Fibroblast of lung (primary cell): ENCODE measurements around the gene OVCA2. TPM values are rescaled to one million over a fixed set of nuclear protein-coding genes. Genes with fewer than 3 reads are reported as not detected.

Source experiments
- DNase-seq, 2 donors: peaks; one replicate each; pipeline versions ENCODE4 v3.0.0 to v3.0.0-alpha.2; 2010; ENCODE audit warnings: low read depth in 2 of 2
- H2AFZ ChIP-seq: 2 replicates; pipeline ENCODE4 v1.5.1; 2012; ENCODE audit warnings: low read length, control low read depth, inconsistent platforms
- H3K27ac ChIP-seq: 2 replicates; pipeline ENCODE4 v1.5.1; 2011; ENCODE audit warnings: low read length, control low read depth; ENCODE audit not compliant: insufficient read depth
- H3K27me3 ChIP-seq: 2 replicates; pipeline ENCODE4 v1.5.1; 2011; ENCODE audit warnings: mild to moderate bottlenecking, low read length; ENCODE audit not compliant: control insufficient read depth, insufficient read depth
- H3K36me3 ChIP-seq: 2 replicates; pipeline ENCODE4 v1.5.1; 2011; ENCODE audit warnings: low read length; ENCODE audit not compliant: control insufficient read depth, insufficient read depth
- H3K4me1 ChIP-seq: 2 replicates; pipeline ENCODE4 v1.5.1; 2011; ENCODE audit warnings: low read length; ENCODE audit not compliant: control insufficient read depth, insufficient read depth; ENCODE audit errors: extremely low read depth
- H3K4me2 ChIP-seq: 2 replicates; pipeline ENCODE4 v1.5.1; 2011; ENCODE audit warnings: low read length, control low read depth; ENCODE audit not compliant: insufficient read depth; ENCODE audit errors: extremely low read depth
- H3K4me3 ChIP-seq, 4 experiments: fragments of 200-600 bp in 1 of 4; sonication (generic) in 1 of 4; replicated peaks in 1 of 4; 2 replicates each; pipeline ENCODE4 v1.5.1; 2011 to 2016; ENCODE audit warnings: low read length in 4 of 4, low read depth in 3 of 4, mild to moderate bottlenecking in 3 of 4, control low read depth in 2 of 4, inconsistent platforms in 1 of 4, mixed read lengths in 1 of 4; ENCODE audit not compliant: insufficient read depth in 1 of 4; ENCODE audit errors: control extremely low read depth in 1 of 4
- H3K79me2 ChIP-seq: 2 replicates; pipeline ENCODE4 v1.5.1; 2012; ENCODE audit warnings: mild to moderate bottlenecking, low read length, inconsistent platforms; ENCODE audit not compliant: control insufficient read depth, insufficient read depth
- H3K9ac ChIP-seq: 2 replicates; pipeline ENCODE4 v1.5.1; 2011; ENCODE audit warnings: mild to moderate bottlenecking, low read length, control low read depth; ENCODE audit not compliant: insufficient read depth
- H3K9me3 ChIP-seq: 2 replicates; pipeline ENCODE4 v1.5.1; 2012; ENCODE audit warnings: low read depth, low read length; ENCODE audit not compliant: control insufficient read depth, insufficient read depth
- H4K20me1 ChIP-seq: 2 replicates; pipeline ENCODE4 v1.5.1; 2011; ENCODE audit warnings: low read length; ENCODE audit not compliant: control insufficient read depth, insufficient read depth; ENCODE audit errors: extremely low read depth
- CTCF ChIP-seq, 2 donors: IDR thresholded peaks in 1 of 2; conservative IDR thresholded peaks in 1 of 2; 1 replicate in 1 of 2; 2 replicates in 1 of 2; pipeline ENCODE4 v1.5.1; 2011 to 2012; ENCODE audit warnings: low read length in 2 of 2, control low read depth in 1 of 2, inconsistent platforms in 1 of 2, low read depth in 1 of 2, mild to moderate bottlenecking in 1 of 2
- EZH2 ChIP-seq: IDR thresholded peaks from 2 replicates; pipeline ENCODE4 v1.5.1; 2012; ENCODE audit warnings: low read length, control low read depth, mild to moderate bottlenecking; ENCODE audit errors: missing control alignments
- polyA plus RNA-seq, 2 donors: library from polyadenylated mRNA; depleted of rRNA in 1 of 2; stranded (reverse) in 1 of 2; unstranded in 1 of 2; fragments of >200 nt; gene quantifications; 2 replicates each; pipeline ENCODE4 v1.2.1, GENCODE V29; 2011 to 2012; ENCODE audit warnings: missing spikeins in 1 of 2
- total RNA-seq: library from RNA; depleted of rRNA; stranded (reverse); fragments of >200 nt; gene quantifications from 2 replicates; pipeline ENCODE4 v1.2.1, GENCODE V29; 2014

OVCA2 gene
- total and polyA plus RNA-seq, 2 donors (not counting 1 experiment from before 2014, with no cell fraction given), result 27.9 to 40.6 TPM

GRCh38 chr17:2063261-2064146 is 21.7 kb downstream of the OVCA2 start:
- TF ChIP-seq EZH2, result no peak
- no peak for TF ChIP-seq CTCF (conservative IDR thresholded peaks at IDR 0.05 in 1 of 2, IDR thresholded peaks at IDR 0.05 in 1 of 2; ENCODE audit: low read depth in 1 of 2, low read length in 2 of 2)
- H3K4me3 ChIP-seq, result no peak overlapping the region
- no peak overlapping the region for H2AFZ ChIP-seq
- no peaks in the 10 kb centered on the region for H3K9me3 ChIP-seq
- no peaks in the 10 kb centered on the region for H3K27me3 ChIP-seq
- no peaks in the 10 kb centered on the region for H4K20me1 ChIP-seq
- peak overlapping the region; percentile 32 for H3K9ac ChIP-seq
- peaks cover 38% of the 10 kb centered on the region for H3K79me2 ChIP-seq
- DNase-seq, result peak; percentile 65 to 79
- H3K4me1 ChIP-seq, result peaks cover 88% of the 10 kb centered on the region
- peaks cover 22% of the 10 kb centered on the region for H3K36me3 ChIP-seq
- H3K4me2 ChIP-seq, result no peak overlapping the region
- peak overlapping the region; percentile 85 for H3K27ac ChIP-seq

DNA sequence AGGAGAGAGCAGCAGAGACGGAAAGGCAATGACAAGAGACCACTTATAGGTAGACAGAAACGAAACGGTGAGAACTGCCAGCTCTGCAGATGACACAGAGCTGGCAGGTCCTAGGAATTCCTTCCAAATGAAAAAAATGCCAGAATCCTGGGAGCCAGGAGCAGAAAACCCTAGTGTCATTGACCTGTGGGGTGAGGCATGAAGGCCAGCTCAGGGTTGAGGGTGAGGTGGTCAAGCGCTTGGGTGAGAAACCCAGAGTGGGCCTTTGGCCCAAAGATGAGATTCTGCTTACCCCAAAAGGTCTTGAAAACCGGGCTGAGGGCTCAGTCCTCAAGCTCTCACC is 22.3 kb downstream of the OVCA2 start:
- H3K79me2 ChIP-seq, result peaks cover 32% of the 10 kb centered on the region

More for the DNA sequence above, 22.3 kb downstream of the OVCA2 start:
- Histone ChIP-seq H3K4me2 (no peak overlapping the region), H2AFZ (no peak overlapping the region), H3K27ac (peak overlapping the region; percentile 85), H3K4me3 (no peak overlapping the region), H3K36me3 (peaks cover 22% of the 10 kb centered on the region), H3K9ac (no peak overlapping the region), H4K20me1 (no peaks in the 10 kb centered on the region), H3K4me1 (peaks cover 92% of the 10 kb centered on the region), H3K27me3 (no peaks in the 10 kb centered on the region), H3K9me3 (no peaks in the 10 kb centered on the region)
- DNase-seq, result peak in 1 of 2 donors; percentile 35
- TF ChIP-seq EZH2, result no peak
- no peak for TF ChIP-seq CTCF (conservative IDR thresholded peaks at IDR 0.05 in 1 of 2, IDR thresholded peaks at IDR 0.05 in 1 of 2; ENCODE audit: low read depth in 1 of 2, low read length in 2 of 2)
